HUES48 (cell line): ENCODE results near the gene SPNS2.
A peak's percentile ranks its signal among the peaks of the same experiment; 100 is the strongest.

Source experiments
- H3K27ac ChIP-seq: one replicate; pipeline ENCODE4 v1.7.0; 2013; ENCODE audit warnings: low read depth, low read length, inconsistent platforms
- H3K27me3 ChIP-seq: 2 replicates; pipeline ENCODE4 v1.6.1; 2013; ENCODE audit warnings: mild to moderate bottlenecking, low read length; ENCODE audit not compliant: control insufficient read depth, insufficient read depth
- H3K36me3 ChIP-seq: 2 replicates; pipeline ENCODE4 v1.6.1; 2013; ENCODE audit warnings: low read length; ENCODE audit not compliant: control insufficient read depth, insufficient read depth
- H3K4me1 ChIP-seq: 2 replicates; pipeline ENCODE4 v1.6.1; 2013; ENCODE audit warnings: mild to moderate bottlenecking, low read length; ENCODE audit not compliant: control insufficient read depth, insufficient read depth
- H3K4me3 ChIP-seq: 2 replicates; pipeline ENCODE4 v1.5.1; 2013; ENCODE audit warnings: mild to moderate bottlenecking, low read depth, low read length
- H3K9ac ChIP-seq: 2 replicates; pipeline ENCODE4 v1.6.1; 2013; ENCODE audit warnings: mild to moderate bottlenecking, low read depth, low read length, moderate library complexity
- H3K9me3 ChIP-seq: 2 replicates; pipeline ENCODE4 v1.6.1; 2013; ENCODE audit warnings: low read length; ENCODE audit not compliant: control insufficient read depth, insufficient read depth

Gene SPNS2

DNA sequence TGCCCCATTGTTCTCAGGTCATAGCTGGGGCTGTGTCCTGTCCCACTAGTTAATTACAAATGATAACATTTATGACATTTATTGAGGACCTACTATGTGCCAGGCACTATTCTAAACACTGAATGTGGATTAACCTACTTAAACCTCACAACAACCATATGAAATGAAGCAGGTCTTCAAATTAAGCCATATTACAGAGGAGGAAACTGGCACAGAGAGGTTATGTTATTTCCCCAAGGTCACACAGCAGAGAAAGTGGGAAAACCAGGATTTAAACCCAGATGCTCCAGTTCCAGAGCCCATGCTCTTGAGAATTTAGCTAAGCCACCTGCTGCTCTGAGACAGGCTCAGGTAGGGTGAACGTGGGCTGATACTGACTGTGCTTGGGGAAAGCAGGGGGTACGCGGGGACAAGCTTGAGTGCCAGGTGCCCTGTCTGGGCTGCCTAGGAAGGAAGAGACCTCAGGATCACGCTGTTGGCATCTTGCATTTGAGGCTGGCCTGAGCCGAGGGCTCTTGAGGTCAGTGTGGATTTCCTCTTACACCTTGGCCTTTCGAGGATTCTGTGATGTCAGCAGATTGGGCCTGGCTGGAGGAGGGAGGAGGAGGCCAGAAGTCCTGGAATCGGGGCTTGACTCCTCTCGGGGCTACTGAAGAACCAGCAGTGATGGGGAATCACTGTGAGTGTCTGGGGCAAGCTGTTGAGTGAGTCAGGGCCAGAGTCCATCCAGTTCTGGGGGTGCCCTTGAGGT is 8.9 kb downstream of the SPNS2 start:
- no peak overlapping the region for H3K27ac ChIP-seq
- no peak overlapping the region for H3K9ac ChIP-seq
- no peak overlapping the region for H3K4me3 ChIP-seq
- H3K9me3 ChIP-seq = no peaks in the 10 kb centered on the region
- no peaks in the 10 kb centered on the region for H3K27me3 ChIP-seq
- no peaks in the 10 kb centered on the region for H3K36me3 ChIP-seq
- H3K4me1 ChIP-seq = no peaks in the 10 kb centered on the region

DNA sequence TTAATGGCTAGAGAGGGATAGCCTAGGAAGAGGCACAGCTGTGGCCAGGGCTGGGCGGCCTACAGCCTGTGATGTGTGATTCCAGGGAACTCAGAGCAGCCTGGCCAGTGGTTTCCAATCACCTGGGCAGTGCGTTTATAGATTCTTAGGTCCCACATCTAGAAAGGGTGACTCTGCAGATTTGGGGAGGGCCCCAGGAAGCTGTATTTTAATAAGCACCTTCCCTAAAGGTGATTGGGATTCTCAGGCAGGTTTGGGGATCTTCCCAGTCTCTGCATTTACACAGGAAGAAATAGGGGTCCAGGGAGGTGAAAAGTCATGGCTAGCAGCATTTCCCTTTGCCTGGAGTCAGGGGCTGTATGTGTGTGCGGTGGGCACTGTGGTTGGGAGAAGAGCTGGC is 9.5 kb downstream of the SPNS2 start:
- Histone ChIP-seq H3K9ac (no peak overlapping the region), H3K4me1 (no peaks in the 10 kb centered on the region), H3K27me3 (no peaks in the 10 kb centered on the region), H3K27ac (no peak overlapping the region), H3K9me3 (no peaks in the 10 kb centered on the region), H3K36me3 (no peaks in the 10 kb centered on the region), H3K4me3 (no peak overlapping the region)

DNA sequence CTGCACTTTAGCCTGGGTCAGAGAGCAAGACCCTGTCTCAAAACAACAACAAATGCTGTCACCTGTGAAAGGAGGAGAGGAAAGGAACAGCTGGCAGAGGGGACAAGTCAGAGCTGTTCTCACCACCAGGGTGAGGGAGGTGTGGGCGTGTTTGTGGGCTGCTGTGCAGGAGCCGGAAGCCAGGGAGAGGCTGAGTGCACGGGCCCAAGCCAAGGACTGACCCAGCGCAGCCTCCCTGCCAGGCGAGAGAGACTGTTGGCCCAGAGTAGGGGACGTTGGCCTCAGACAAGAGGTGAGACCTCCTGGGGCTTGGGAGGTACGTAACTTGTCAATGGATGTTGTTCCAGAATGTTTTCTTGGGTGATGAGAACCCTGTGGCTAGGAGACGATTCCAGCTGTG is 10.7 kb downstream of the SPNS2 start:
- no peak overlapping the region for H3K9ac ChIP-seq
- no peaks in the 10 kb centered on the region for H3K36me3 ChIP-seq
- no peaks in the 10 kb centered on the region for H3K4me1 ChIP-seq
- no peak overlapping the region for H3K27ac ChIP-seq
- H3K4me3 ChIP-seq = no peak overlapping the region
- no peaks in the 10 kb centered on the region for H3K27me3 ChIP-seq
- H3K9me3 ChIP-seq = no peaks in the 10 kb centered on the region

DNA sequence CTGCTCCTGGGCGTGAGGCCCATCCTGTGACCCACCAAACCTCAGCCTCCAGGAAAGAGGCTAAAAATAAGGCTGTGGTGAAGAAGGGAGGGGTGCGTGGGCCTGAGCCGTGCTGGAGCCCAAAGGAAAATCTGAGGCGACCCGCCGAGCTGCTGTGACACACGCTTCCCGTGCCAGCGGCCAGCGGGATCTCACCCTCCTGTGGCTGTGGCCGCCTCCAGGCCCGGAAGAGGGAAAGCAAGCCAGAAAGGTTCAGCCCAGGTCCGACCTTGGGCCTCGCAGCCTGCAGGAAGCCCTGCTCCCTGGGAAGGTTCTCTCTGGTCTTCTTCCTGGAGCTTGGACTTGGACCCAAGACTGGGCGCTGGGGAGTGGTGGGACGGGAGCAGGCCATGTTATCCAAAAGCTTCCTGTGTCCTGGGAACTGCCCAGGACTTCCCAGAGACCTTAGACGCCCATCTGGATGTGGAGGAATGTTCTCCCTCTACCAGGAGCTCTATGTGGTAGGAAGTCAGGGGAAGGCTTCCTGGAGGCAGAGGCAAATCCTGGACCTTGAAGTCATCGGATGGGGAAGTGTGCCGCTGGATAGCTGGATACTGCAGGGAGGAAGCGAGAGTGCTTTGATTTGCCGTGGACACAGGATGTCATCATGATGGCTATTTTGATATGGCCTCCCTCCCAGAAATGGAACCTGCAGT is 11.4 kb downstream of the SPNS2 start:
- Histone ChIP-seq H3K27ac (no peak overlapping the region), H3K9ac (no peak overlapping the region), H3K36me3 (no peaks in the 10 kb centered on the region), H3K4me1 (no peaks in the 10 kb centered on the region), H3K27me3 (no peaks in the 10 kb centered on the region), H3K9me3 (no peaks in the 10 kb centered on the region), H3K4me3 (no peak overlapping the region)

DNA sequence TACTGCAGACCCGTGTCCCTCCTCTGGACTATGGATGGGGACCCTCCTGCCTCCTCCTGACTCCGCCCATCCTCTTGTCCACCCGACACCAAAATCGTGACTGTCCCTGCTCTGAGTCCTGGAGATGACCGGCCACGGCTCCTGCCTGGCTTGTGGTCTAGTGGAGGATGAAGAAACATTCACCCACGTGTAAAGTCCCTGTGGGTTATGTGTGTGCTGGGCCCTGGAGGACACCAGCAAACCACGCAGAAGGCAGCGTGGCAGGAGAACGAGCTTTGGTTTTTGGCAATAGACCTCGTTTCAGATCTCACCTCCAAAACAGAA is 11.9 kb downstream of the SPNS2 start:
- Histone ChIP-seq H3K27me3 (no peaks in the 10 kb centered on the region), H3K4me1 (no peaks in the 10 kb centered on the region), H3K36me3 (no peaks in the 10 kb centered on the region), H3K9ac (no peak overlapping the region), H3K9me3 (no peaks in the 10 kb centered on the region), H3K27ac (no peak overlapping the region), H3K4me3 (no peak overlapping the region)

DNA sequence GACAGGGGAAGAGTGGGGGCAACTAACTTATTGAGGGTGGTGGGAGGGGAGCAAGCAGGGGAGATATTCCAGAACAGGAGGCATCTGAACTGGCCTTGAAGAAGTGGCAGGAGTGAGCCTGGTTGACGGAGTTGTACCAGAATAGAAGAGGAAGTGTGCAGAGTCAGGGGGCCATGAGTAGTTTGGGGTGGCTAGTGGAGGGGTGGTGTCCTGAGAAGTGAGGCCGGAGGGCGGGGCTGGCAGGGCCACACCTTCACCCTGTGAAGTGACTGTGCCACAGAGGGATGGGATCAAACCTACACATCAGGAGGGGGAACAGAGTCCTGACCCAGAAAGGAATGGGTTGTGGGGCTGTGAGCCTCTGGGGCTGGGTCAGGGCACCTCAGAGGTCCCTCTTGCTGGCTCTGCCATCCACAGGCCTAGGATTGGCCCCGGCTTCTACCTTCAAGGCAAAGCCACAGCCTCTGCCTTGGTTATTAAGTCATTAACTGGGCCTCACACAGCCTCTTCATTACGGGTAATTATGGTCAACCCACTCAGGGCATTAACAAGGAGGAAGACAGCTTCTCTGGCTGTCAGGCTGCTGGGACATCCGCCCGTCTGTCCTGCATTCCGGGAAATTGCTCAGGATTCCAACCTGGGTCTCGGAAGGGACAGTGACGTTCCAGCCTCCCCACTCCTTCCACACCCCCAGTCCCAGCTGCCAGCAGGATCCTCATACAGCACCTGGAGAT is 12.7 kb downstream of the SPNS2 start:
- no peaks in the 10 kb centered on the region for H3K4me1 ChIP-seq
- no peaks in the 10 kb centered on the region for H3K9me3 ChIP-seq
- no peak overlapping the region for H3K27ac ChIP-seq
- H3K9ac ChIP-seq = no peak overlapping the region
- H3K36me3 ChIP-seq = no peaks in the 10 kb centered on the region
- H3K27me3 ChIP-seq = no peaks in the 10 kb centered on the region
- H3K4me3 ChIP-seq = no peak overlapping the region

DNA sequence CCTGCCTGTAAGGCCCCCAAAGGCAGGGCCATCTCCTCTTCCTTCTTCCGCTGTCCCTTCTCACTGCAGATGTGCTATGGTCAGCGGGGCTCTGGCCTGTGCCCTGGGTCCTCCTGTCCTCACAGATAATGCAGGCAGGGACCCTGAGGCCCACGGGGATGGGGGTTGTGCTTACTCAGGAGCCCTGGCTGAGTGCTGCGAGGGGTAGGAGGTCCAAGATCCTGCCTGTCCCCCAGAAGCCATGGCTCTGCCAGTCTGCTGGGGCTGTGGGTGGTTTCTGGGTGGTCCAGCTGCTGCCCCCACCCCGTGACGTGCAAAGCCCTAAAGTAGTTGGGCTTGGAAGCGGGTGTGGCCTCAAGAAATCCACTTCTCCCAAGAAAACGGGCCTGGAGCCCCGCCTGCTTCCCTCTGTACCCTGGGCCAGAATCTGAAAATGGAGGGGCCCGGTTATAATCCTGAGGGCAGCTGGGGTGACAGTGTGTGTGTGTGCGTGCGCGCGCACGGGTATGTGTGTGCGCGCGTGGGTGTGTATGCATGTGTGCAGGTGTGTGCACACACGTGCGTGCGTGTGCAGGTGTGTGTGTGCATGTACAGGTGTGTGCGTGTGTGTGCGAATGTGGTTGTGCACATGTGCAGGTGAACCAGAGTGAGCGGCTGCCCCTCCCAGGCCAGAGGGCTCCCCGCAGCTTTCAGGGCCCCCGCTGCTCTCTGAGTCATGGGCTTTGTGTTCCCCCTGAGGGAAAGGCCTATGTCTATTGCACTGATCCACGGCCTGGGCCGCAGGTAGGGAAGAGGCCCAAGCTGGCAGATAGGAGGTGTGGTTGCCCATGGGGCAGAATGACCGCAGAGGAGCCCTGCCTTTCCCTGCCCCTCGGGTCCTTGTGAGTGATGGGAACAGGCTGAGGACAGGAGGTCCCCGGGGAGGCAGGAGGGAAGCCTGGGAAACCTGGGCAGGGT is 13.8 kb downstream of the SPNS2 start:
- no peaks in the 10 kb centered on the region for H3K36me3 ChIP-seq
- H3K9ac ChIP-seq = no peak overlapping the region
- H3K27me3 ChIP-seq = no peaks in the 10 kb centered on the region
- H3K9me3 ChIP-seq = no peaks in the 10 kb centered on the region
- no peak overlapping the region for H3K4me3 ChIP-seq
- no peak overlapping the region for H3K27ac ChIP-seq
- no peaks in the 10 kb centered on the region for H3K4me1 ChIP-seq

DNA sequence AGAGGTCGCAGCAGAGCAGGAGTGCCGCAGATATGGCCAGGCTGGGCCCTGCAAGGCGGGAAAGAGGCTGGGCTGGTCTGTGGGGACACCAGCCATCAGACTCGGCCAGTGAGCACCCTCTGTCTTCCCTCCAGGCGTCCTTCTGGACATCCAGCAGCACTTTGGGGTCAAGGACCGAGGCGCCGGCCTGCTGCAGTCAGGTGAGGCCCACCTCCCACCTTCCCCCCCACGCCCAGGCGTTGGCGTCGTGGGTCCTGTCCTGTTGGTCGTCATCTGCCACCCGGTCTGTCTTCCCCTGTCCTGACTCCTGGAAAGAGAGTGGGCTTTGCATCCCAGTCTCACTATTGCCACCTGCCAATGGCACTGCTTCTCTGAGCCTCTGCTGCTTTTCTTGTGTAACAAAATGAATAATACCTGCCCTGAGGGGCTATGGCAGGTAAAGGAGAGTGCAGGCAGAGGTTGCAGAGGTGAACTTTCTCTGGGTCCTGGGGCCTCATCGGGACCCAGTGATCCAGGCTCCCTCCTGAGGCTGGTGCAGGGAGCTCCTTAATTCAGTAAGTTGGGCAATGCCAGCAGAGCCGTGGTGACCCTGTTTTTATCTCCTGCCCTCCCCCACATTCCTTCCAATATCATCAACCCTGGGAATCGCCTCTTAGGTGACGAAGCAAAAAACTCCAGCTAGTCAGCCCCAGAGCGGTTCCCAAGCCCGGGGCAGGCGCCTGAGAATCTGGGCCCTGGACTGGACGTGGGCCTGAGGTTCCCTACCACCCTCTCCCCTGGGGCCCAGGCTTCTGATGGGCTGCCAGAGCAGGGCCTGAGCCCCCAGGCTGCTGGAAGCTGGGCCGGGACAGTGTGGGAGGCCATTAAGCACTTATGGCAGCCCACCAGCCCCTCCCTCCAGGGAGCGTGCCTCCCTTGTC is 14.7 kb downstream of the SPNS2 start:
- Histone ChIP-seq H3K27ac (no peak overlapping the region), H3K36me3 (no peaks in the 10 kb centered on the region), H3K9ac (no peak overlapping the region), H3K9me3 (no peaks in the 10 kb centered on the region), H3K27me3 (no peaks in the 10 kb centered on the region), H3K4me3 (no peak overlapping the region), H3K4me1 (no peaks in the 10 kb centered on the region)

DNA sequence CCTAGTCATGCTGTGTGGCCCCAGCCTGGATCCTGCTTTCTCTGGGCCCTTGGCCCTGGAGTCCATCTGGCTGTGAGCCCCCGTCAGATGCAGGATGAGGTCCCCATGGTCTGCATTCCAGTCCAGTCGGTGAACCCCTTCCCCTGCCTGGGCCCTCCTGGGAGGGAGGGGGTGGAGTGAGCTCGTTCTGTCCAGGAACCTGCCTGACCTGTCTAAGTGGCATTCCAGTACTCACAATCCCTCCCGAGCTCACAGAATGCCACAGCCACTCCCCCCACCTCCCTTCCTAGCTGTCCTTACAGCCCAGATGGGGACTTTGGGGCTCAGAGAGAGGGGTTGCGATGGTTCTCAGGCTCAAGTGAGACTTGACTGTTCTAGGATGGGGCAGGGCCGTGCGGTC is 15.5 kb downstream of the SPNS2 start:
- no peaks in the 10 kb centered on the region for H3K36me3 ChIP-seq

DNA sequence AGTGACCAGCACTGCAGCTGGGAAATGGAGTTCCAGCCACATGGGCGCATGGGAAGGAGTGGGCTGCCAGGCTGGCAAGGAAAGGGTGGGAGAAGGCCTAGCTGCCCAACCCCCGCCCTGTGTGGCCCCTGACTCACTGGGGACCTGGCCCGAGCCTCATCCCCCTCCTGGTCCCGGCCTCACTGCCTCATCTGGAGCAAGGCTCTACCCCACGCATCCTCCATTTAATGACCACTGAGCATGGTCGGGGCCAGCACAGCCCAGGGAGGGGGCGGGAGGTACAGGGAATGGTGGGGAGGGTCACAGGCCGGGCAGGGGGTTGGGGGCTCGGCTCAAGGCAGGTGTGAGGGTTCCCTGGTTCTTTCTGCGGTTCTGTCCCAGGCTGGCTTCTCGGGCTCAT is 16.1 kb downstream of the SPNS2 start:
- Histone ChIP-seq H3K4me3 (no peak overlapping the region), H3K4me1 (no peaks in the 10 kb centered on the region), H3K9ac (no peak overlapping the region), H3K27me3 (no peaks in the 10 kb centered on the region), H3K27ac (no peak overlapping the region), H3K9me3 (no peaks in the 10 kb centered on the region), H3K36me3 (no peaks in the 10 kb centered on the region)

More for the DNA sequence above, 15.5 kb downstream of the SPNS2 start:
- H3K27me3 ChIP-seq = no peaks in the 10 kb centered on the region
- H3K4me3 ChIP-seq = no peak overlapping the region
- peak overlapping the region; percentile 7 for H3K27ac ChIP-seq
- H3K9me3 ChIP-seq = no peaks in the 10 kb centered on the region
- H3K4me1 ChIP-seq = no peaks in the 10 kb centered on the region
- no peak overlapping the region for H3K9ac ChIP-seq
